Psoas muscle (tissue), 8 donors: ENCODE results near the gene MEG3. TPM values are rescaled to one million over a fixed set of nuclear protein-coding genes. Genes with fewer than 3 reads are reported as not detected.

Source experiments
- ATAC-seq, 4 donors: fragments of 200-7000 bp; cut with Tn5 transposase; one replicate each; pipeline ENCODE4 v1.9.1; 2020; ENCODE audit warnings: moderate library complexity in 3 of 4, mild to moderate bottlenecking in 2 of 4
- DNase-seq, 2 donors: peaks; one replicate each; pipeline ENCODE4 v3.0.0-alpha.2; 2020
- H3K27ac ChIP-seq: fragments of 200-600 bp; one replicate; pipeline ENCODE4 v1.8.0; 2022
- H3K27me3 ChIP-seq, 3 donors: fragments of 200-600 bp in 1 of 3; one replicate each; pipeline versions ENCODE4 v1.6.1 to v1.8.0; 2013 to 2022; ENCODE audit warnings: low read length in 2 of 3, mild to moderate bottlenecking in 2 of 3, moderate library complexity in 1 of 3; ENCODE audit not compliant: insufficient read depth in 3 of 3
- H3K36me3 ChIP-seq, 2 donors: fragments of 200-600 bp in 1 of 2; one replicate each; pipeline versions ENCODE4 v1.6.1 to v1.8.0; 2013 to 2022; ENCODE audit warnings: low read depth in 1 of 2, mild to moderate bottlenecking in 1 of 2, moderate library complexity in 1 of 2; ENCODE audit not compliant: insufficient read depth in 1 of 2
- H3K4me1 ChIP-seq: fragments of 200-600 bp; one replicate; pipeline ENCODE4 v1.8.0; 2022
- H3K4me3 ChIP-seq: fragments of 200-600 bp; one replicate; pipeline ENCODE4 v1.8.0; 2022; ENCODE audit warnings: mild to moderate bottlenecking
- H3K9me3 ChIP-seq: fragments of 200-600 bp; one replicate; pipeline ENCODE4 v1.8.0; 2022
- WGBS, 3 donors: extraction: QIAGEN DNeasy Blood & Tissue Kit; methylation state at CpG; one replicate each; pipeline versions ENCODE4 v1.1.6 to v1.1.7; 2013; 5-methylcytosine and 5-hydroxymethylcytosine counted together
- intact Hi-C, 2 donors: fragments of 100-400 bp; cut with DNase I; formaldehyde crosslinking; loops; one replicate each; pipeline versions ENCODE4 v1.11.0 to v1.14.2; 2022
- polyA plus RNA-seq, 3 donors: library from polyadenylated mRNA; stranded (reverse); fragments of 200-250 nt; gene quantifications; one replicate each; pipeline ENCODE4 v1.2.3, GENCODE V29; 2013
- total RNA-seq, 4 donors: library from RNA; stranded (reverse); fragmentation: NEBNext Ultra II Directional in 2 of 4; extraction: Animal tissue kit (Norgen Biotek cat#: 25700) in 2 of 4; gene quantifications; one replicate each; pipeline versions ENCODE4 v1.2.1 to v1.2.4, GENCODE V29; 2021 to 2023
- TF ChIP-seq, protein P1 (sequence below): fragments of 200-600 bp; IDR thresholded peaks from one replicate; pipeline ENCODE4 v1.8.0; 2022; ENCODE audit warnings: antibody characterized with exemption
- donor health status: healthy with polysubstance abuse.
- donor health status: DM: no; HTN: no; CAD: no; lungs with moderate emphysema.
- donor health status: Bipolar disorder and iron deficiency.
- donor health status: healthy.
- donor health status: DM: yes; HTN: yes; CAD: no.
- donor health status: DM: no; HTN: no; CAD: no.
- donor health status: DM: no; HTN: no; CAD: no.
- donor health status: DM: yes; HTN: yes; CAD: no.

Gene MEG3
- total and polyA plus RNA-seq, 7 donors, result 17.8 to 52.6 (median 24.9) TPM

DNA sequence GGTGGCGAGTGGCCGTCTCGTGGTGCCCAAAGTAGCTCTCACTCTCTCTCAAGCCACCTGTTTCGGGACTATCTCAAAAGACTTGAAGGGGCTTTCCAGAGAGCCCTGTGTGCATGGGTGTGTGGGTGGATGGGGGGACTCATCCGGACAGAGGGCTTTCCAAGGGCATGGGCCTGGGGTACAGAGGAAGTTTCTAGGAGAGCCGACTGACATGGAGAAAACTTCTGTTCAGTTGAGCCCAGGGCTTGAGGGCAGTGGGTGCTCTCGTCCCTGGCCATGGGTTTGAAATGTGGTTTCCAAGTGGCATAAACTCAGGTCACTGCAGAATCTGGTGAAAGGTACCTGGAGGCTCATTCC, 47.4 kb upstream of the MEG3 start:
- no peaks in the 10 kb centered on the region for H3K27me3 ChIP-seq
- TF ChIP-seq, protein P1, sequence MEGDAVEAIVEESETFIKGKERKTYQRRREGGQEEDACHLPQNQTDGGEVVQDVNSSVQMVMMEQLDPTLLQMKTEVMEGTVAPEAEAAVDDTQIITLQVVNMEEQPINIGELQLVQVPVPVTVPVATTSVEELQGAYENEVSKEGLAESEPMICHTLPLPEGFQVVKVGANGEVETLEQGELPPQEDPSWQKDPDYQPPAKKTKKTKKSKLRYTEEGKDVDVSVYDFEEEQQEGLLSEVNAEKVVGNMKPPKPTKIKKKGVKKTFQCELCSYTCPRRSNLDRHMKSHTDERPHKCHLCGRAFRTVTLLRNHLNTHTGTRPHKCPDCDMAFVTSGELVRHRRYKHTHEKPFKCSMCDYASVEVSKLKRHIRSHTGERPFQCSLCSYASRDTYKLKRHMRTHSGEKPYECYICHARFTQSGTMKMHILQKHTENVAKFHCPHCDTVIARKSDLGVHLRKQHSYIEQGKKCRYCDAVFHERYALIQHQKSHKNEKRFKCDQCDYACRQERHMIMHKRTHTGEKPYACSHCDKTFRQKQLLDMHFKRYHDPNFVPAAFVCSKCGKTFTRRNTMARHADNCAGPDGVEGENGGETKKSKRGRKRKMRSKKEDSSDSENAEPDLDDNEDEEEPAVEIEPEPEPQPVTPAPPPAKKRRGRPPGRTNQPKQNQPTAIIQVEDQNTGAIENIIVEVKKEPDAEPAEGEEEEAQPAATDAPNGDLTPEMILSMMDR, result no peak
- H3K36me3 ChIP-seq, result no peaks in the 10 kb centered on the region
- H3K4me3 ChIP-seq, result no peak overlapping the region
- H3K27ac ChIP-seq, result peak overlapping the region; percentile 3
- WGBS, 3 donors, result 26 to 41% (median 35%) methylated on average over 7 of the region's 7 CpGs
- ATAC-seq (no peak), DNase-seq (no peak)
- intact Hi-C loops, result no loop called here
- H3K9me3 ChIP-seq, result no peaks in the 10 kb centered on the region
- peaks cover 13% of the 10 kb centered on the region for H3K4me1 ChIP-seq

DNA sequence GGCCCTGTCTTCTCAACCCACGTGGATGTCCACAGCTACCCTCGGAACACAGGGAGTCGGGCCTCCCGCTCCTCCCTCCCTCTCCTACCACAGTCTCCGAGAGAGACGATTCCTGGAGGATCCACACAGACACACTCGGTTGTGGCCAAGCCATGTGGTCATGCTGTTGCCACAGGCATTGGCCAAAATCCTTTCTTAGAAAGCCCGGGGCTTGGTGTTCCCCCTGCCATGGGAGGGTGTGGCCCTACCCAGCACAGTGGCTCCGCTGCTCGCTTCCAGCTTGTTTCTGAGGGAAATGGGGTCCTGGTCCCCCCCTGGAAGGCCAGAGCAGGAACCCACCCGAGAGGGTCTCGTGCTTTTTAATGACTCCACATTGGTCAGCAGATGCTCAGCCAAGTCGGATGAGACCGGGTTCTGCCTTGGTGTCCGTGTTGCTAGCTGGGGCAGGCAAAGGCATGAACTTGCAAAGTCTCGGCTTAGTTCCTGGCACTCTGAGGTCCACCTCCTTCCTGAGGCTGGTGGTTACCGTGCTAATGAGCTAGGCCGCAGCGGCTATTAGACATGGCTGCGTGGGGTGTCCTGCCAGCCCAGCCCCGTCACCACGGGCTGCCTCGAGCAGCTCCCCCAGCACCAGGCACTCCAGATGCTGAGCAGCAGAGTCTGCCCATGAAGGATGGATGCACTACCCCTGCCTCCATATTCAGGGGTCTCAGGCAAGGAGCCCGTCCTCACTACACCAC, 46.8 kb upstream of the MEG3 start:
- Histone ChIP-seq H3K27ac (peak overlapping the region; percentile 3), H3K36me3 (no peaks in the 10 kb centered on the region), H3K4me1 (peaks cover 13% of the 10 kb centered on the region), H3K27me3 (no peaks in the 10 kb centered on the region), H3K4me3 (no peak overlapping the region), H3K9me3 (no peaks in the 10 kb centered on the region)
- TF ChIP-seq, protein P1, result no peak
- intact Hi-C loops, result no loop called here
- 37 to 59% (median 38%) methylated on average over 24 of the region's 24 CpGs for WGBS, 3 donors
- ATAC-seq, result peak; percentile 45 to 75 (median 67)
- no peak for DNase-seq

DNA sequence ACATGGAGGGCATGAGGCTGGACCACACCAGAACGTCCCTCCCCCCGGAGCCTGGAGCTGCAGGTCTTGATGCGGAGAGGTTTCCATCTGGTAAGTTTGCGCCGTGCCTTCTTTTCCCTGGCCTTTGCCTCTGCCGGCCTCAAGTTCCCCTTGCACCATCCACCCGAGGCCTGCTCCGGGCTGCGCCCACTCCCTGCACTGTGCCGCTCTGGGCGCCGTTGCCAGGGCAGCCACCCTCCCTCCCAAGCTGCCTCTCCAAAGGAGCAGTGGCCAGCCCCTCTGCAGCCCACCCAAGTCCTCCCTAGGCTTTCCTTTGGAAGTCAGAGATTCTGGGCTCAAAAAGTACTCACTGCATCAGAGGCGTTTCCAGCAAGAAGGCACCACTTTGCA, 46.2 kb upstream of the MEG3 start:
- WGBS, 3 donors, result 94 to 95% (median 95%) methylated on average over 13 of the region's 13 CpGs
- H3K27me3 ChIP-seq, result no peaks in the 10 kb centered on the region
- H3K9me3 ChIP-seq, result no peaks in the 10 kb centered on the region
- no peaks in the 10 kb centered on the region for H3K36me3 ChIP-seq
- no peak overlapping the region for H3K4me3 ChIP-seq
- H3K27ac ChIP-seq, result no peak overlapping the region
- H3K4me1 ChIP-seq, result peaks cover 13% of the 10 kb centered on the region
- TF ChIP-seq, protein P1, result no peak
- DNase-seq (peak in 1 of 2 donors; percentile 32), ATAC-seq (no peak)
- intact Hi-C loops, result no loop called here

DNA sequence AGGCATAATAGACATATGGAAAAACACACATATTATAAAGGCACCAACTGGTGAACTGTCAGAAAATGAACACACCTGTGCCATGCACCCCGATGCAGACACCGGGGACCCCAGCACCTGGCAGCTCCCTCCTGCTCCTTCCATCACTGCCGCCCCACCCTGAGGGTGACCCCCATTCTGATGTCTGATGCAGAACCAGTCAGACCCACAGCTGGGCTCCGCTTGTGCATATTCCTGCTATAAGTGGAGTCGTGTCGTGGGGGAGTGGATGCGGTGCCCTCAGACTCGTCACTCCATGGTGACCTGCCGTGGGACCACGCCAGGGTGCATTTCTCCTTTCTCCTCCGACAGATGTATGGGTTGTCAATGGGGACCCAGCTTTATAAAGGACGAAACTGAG, 45.7 kb upstream of the MEG3 start:
- no peaks in the 10 kb centered on the region for H3K9me3 ChIP-seq
- WGBS, 3 donors, result 87 to 95% (median 93%) methylated on average over 12 of the region's 12 CpGs
- TF ChIP-seq, protein P1, result no peak
- H3K27me3 ChIP-seq, result no peaks in the 10 kb centered on the region
- intact Hi-C loops, result no loop called here
- H3K4me3 ChIP-seq, result no peak overlapping the region
- no peak overlapping the region for H3K27ac ChIP-seq
- peaks cover 13% of the 10 kb centered on the region for H3K4me1 ChIP-seq
- ATAC-seq (no peak), DNase-seq (peak in 1 of 2 donors; percentile 30)
- H3K36me3 ChIP-seq, result no peaks in the 10 kb centered on the region
